SKM-1 treated with dmso at 0.1 percent for 144 hours (cell line): ENCODE results near the gene FAM3C.

Experiments used
- DNase-seq: peaks from one replicate; lab custom pipeline; 2025; ENCODE audit not compliant: unreplicated experiment; lab: John Stamatoyannopoulos, UW

Gene FAM3C

GRCh38 chr7:121411597-121411979, 15.5 kb upstream of the FAM3C start:
- no peak for DNase-seq

- no peak for DNase-seq
Observed at GRCh38 chr7:121410829-121411596, 14.9 kb upstream of the FAM3C start.

- no peak for DNase-seq
Observed at GRCh38 chr7:121406944-121407343, 10.8 kb upstream of the FAM3C start.

- DNase-seq, result no peak
Observed at GRCh38 chr7:121406461-121406860, 10.4 kb upstream of the FAM3C start.

GRCh38 chr7:121404348-121404747, 8.2 kb upstream of the FAM3C start:
- DNase-seq, result no peak

- DNase-seq, result no peak
Observed at GRCh38 chr7:121402701-121403100, 6.6 kb upstream of the FAM3C start.

- DNase-seq, result no peak
Observed at GRCh38 chr7:121401896-121402295, 5.8 kb upstream of the FAM3C start.

GRCh38 chr7:121398246-121398645, 2.1 kb upstream of the FAM3C start:
- no peak for DNase-seq

GRCh38 chr7:121397822-121398221, 1.7 kb upstream of the FAM3C start:
- DNase-seq, result no peak

- DNase-seq, result no peak
Observed at GRCh38 chr7:121397361-121397760, 1.3 kb upstream of the FAM3C start.

GRCh38 chr7:121395494-121395960, 581 bp downstream of the FAM3C start:
- DNase-seq, result no peak

- no peak for DNase-seq
Observed at GRCh38 chr7:121394709-121395140, 1.4 kb downstream of the FAM3C start.

GRCh38 chr7:121393005-121393366, 3.1 kb downstream of the FAM3C start:
- DNase-seq, result no peak

- DNase-seq, result no peak
Observed at GRCh38 chr7:121392277-121393004, 3.7 kb downstream of the FAM3C start.

- no peak for DNase-seq
Observed at GRCh38 chr7:121391686-121392085, 4.4 kb downstream of the FAM3C start.

GRCh38 chr7:121390617-121391016, 5.5 kb downstream of the FAM3C start:
- DNase-seq, result no peak

- no peak for DNase-seq
Observed at GRCh38 chr7:121390109-121390508, 6.0 kb downstream of the FAM3C start.

GRCh38 chr7:121388950-121389349, 7.2 kb downstream of the FAM3C start:
- no peak for DNase-seq

- DNase-seq, result no peak
Observed at GRCh38 chr7:121385800-121386179, 10.3 kb downstream of the FAM3C start.

- no peak for DNase-seq
Observed at GRCh38 chr7:121385056-121385799, 10.9 kb downstream of the FAM3C start.

- DNase-seq, result no peak
Observed at GRCh38 chr7:121384265-121384664, 11.8 kb downstream of the FAM3C start.
